ENCODE measurements around the gene HIBADH. TPM values are rescaled to one million over a fixed set of nuclear protein-coding genes. Genes with fewer than 3 reads are reported as not detected.
A peak's percentile ranks its signal among the peaks of the same experiment; 100 is the strongest.
"Not testable (repeated sequence)": the region's sequence is repeated elsewhere in the genome, so short reads cannot be mapped to it uniquely, and the experiment has no call there.

HIBADH gene
- total RNA-seq, 1 donor from 2014 or later = 33.7 TPM

DNA sequence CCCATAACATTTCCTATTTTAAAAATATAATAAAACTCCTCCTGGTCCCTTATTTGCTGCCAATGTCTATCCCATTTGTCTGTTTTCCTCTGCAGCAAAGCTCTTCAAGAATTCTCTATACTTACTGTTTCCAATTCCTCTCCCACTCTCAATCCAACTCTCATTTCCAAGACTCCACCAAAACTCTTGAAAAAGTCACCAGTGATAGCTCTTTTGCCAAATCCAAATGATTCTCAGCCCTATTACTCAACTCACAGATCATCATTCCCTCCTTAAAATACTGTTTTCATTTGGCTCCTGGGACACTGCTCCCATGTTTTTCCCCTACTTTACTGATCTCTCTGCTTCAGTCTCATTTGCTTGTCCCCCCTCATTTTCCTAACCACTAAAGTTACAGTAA lies 139.4 kb downstream of the HIBADH start:
- intact Hi-C loops (cut with DNase I) = no loop called here
- DNase-seq (ENCODE audit: low spot score) = no peak
- ATAC-seq = peak; percentile 43

DNA sequence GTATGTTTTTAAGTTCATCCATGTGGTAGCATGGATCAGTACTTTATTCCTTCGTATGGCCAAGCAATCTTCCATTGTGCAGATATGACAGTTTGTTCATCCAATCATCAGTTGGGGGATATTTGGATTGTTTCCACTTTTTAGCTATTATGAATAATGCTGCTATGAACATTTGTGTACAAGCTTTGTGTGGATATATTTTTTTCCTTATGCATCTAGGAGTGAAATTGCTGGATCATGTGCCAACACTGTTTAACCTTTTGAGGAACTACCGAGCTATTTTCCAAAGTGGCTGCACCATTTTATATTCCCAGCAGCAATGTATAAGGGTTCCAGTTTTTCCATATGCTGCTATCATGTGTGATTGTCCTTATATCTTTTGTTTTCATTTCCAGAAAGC lies 140.1 kb downstream of the HIBADH start:
- DNase-seq (ENCODE audit: low spot score) = no peak
- intact Hi-C loops (cut with DNase I) = no loop called here
- ATAC-seq = no peak

DNA sequence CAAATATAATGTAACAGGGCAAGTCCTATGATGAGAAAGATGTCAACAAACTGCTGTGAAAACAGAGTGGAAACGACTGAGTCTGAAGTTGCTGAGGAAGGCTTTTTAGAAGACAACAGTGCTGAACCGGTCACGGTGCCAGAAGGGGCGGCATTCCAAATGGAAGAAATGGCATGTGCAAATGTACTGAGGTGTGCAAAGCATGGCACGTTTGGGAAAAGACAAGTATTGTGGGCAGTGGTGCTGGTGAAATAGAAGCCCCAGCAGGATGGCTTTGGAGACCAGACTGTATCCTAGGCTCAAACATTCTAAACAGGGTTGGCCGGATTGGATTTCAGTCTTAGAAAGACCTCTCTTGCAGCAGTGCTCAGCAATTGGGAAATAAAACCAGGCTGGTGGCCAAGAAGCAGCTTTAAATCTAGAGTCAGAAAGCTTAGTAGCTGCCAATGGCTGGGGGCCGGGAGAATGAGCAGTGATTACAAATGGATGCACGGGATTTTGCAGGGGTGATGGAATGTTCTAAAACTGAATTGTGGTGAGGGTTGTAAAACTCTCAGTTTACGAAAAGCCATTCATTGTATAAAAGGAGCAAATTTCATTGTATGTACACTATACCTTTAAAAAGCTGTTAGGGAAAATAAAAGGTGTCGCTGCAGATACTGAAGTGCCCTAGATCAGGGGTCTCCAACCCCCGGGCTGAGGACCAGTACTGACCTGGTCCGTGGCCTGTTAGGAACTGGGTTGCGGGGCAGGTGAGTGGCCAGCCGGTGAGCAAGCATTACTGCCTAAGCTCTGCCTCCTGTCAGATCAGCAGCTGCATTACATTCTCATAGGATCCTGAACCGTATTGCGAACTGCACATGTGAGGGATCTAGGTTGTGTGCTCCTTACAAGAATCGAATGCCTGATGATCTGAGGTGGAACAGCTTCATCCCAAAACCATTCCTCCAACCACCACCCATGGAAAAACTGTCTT lies 141.6 kb downstream of the HIBADH start:
- ATAC-seq (peak; percentile 69), DNase-seq (ENCODE audit: low spot score) (peak; percentile 64)
- intact Hi-C loops (cut with DNase I) = no loop called here

DNA sequence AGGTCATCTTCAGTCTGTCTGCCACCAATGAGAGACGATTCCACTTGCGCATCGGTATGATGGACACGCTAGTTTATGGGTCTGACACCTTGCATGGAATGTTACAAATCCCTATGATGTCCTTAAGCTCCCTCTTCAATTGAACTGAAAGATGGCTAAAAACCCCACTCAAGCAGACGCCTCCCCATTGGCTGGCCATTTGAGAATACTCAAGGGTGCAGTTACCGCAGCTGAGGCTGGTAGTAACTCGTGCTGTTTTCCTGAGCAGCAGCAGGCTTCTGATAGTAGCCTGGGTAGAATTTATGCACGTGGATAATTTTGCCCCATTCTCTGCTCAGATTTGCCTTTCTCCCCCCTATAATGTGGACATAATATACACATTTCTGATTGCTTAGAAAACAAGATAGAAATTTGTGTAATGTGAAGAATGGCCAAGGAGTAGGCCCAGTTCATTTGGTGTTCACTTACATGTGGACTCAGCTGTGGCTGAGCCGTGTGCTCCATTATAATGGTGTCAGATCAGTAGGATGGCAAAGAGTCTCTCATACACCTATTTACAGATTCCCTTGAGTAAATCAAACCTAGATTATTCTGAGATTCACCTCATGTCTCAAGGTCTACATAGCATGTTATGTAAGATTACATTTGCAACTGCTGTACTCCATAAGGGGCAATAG lies 142.8 kb downstream of the HIBADH start:
- intact Hi-C loops (cut with DNase I) = no loop called here
- DNase-seq (ENCODE audit: low spot score) = no peak
- no peak for ATAC-seq

DNA sequence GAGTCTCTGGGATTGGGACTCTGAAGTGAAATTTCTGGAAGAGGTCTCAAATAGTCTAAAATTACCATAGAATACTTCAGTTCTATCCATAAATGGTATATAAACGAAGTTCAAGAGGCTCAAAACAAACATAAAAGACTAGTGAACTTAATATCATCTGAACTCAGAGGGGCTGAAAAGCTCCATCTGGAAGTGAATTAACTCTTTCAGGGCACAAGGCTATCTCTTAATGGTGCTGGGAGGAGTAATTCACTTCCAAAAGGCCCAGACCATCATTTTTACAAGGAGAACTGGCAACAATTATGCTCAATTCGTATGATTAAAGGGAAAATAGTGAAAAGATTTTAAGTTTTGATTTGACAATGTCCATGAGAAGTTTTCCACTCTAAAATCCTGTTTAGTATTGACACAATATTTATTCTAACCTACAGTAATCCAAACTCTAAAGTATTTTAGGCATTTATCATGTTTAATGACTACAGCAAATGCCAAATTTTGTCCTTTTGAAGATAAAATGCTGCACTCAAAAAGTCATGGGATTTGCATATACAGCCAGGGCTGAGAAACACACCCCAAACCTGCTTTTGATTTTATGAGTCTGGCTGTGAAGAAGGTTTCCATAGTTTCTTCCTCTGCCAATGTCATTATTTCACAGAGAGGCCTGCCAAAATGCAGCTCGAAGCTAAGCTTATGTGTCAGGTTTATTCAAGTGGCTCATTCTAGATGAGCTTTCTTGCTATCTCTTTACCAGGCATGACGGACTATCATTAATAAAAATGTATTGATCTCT lies 143.9 kb downstream of the HIBADH start:
- no peak for ATAC-seq
- intact Hi-C loops (cut with DNase I) = no loop called here
- DNase-seq (ENCODE audit: low spot score) = no peak

DNA sequence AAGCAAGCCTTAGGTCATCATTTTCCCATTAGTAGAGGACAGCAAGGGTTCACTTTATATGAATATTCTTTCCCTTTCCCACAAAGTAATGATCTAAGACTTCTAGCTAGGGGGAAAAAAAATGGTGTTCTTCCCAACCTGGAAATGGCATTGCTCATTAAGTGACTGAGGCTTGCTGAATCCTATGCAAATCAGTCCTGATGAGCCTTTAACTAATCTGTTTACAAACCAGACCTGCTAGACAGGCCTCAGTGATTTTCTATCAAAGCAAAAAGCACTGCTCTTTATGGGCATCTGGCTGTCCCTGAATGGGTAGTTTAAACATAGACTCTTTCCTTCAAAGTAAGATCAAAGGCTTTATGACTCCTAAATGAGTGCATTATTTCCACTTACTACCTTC lies 146.3 kb downstream of the HIBADH start:
- no peak for DNase-seq (ENCODE audit: low spot score)
- intact Hi-C loops (cut with DNase I) = no loop called here
- ATAC-seq = no peak

DNA sequence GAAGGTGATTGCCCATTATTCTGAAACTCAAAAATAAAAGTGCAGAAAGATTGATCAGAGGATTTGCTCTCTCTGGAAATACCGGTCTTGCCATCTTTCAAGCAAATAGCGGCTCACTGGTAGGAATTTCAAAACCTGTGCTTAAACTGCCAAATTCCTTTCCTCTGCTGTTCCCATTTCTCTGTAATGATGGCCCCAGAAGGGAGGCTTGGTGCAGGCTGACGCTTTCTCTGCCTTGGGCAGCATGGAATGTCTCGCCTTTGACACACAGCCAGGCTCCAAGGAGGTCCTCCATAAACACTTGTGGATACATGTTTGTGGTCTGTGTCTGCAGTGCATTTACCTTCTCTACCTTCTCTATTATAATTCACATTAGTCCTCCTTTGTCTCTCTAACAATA lies 146.8 kb downstream of the HIBADH start:
- intact Hi-C loops (cut with DNase I) = no loop called here
- DNase-seq (ENCODE audit: low spot score) = no peak
- no peak for ATAC-seq

DNA sequence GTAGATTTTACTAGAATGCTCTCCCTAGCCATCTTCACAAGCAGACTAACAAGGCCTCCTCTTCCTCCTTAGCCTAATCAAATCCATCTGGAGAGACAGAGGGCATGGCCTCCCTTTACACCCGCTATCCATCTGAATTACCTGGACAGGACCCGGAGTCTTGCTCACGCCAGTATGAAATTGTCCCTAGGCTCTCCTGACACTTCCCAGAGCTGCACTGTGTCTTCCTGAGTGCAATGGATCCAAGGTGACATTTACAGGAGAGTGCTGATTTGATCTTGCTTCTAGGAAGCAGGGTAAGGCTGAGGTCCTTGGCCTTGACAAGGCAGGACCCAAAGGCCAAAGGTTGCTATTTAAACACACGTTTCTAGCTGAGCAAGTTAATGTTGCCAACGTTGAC lies 147.8 kb downstream of the HIBADH start:
- DNase-seq (ENCODE audit: low spot score) (no peak), ATAC-seq (no peak)
- intact Hi-C loops (cut with DNase I) = no loop called here

DNA sequence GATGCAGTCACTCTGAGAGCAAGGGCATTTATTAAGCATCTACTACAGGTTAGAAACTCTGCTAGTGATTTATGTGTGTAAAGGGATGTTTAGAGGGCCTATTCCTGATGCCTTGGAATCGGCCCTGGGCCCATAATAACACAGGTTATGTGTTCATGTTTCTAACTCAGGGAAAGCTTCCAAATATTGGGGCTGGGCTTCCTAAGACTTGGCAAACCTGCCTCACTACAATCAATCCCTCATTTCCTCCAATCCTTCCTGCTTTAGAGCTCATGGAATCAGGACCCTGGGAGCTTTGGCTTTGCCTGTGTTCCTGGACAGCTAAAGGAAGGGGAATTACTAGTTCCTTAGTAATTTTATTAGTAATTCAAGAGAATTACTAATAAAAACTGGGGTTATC lies 148.8 kb downstream of the HIBADH start:
- no peak for ATAC-seq
- intact Hi-C loops (cut with DNase I) = no loop called here
- DNase-seq (ENCODE audit: low spot score) = no peak

DNA sequence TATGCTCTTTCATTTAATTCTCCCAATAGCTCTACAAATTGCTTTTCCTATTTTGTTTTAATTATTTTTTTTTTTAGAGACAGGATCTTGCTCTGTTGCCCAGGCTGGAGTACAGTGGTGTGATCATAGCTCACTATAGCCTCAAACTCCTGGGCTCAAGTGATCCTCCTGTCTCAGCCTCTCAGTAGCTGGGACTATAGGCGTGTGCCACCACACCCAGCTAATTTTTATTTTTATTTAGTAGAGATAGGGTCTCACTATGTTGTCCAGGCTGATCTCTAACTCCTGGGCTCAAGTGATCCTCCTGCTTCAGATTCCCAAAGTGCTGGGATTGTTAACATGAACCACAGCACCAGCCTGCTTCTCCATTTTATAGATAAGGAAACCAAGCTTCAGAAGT lies 151.3 kb downstream of the HIBADH start:
- intact Hi-C loops (cut with DNase I); ATAC-seq: not testable (repeated sequence)

DNA sequence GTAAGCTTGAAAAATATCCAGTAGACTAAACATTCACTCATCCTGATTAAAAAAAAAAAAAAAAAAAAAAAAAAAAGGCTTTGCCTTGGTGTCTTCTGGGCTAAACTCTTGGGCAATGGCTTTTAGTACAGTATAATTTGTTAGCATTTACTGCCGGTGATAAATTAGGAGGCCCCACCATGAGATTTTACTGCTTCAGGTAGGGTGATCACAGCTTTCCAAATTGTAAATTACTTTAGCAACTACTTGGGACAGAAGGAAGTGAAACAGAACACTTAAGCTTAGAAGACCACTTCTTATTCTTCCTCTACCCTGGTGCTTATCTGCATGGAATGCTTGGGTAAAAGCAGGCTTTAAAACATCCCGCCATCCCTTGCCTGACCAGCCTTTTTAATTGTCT lies 152.1 kb downstream of the HIBADH start:
- intact Hi-C loops (cut with DNase I) = no loop called here
- no peak for ATAC-seq
- DNase-seq (ENCODE audit: low spot score) = no peak

More for the DNA sequence above, 151.3 kb downstream of the HIBADH start:
- DNase-seq (ENCODE audit: low spot score) = not testable (repeated sequence)

DNA sequence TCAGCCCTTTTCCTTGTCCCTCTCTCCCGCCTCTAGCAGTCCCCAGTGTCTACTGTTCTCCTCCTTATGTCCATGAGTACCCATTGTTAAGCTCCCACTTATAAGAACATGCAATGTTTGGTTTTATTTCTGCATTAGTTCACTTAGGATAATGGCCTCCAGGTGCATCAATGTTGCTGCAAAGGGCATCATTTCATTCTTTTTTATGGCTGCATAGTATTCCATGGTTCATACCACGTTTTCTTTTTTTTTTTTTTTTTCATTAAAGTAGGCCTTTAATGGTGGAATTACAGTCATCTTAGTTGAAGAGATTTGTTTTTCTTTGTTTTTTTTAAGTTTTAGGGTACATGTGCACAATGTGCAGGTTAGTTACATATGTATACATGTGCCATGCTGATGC lies 160.8 kb downstream of the HIBADH start:
- DNase-seq (ENCODE audit: low spot score); ATAC-seq; intact Hi-C loops (cut with DNase I): not testable (repeated sequence)

DNA sequence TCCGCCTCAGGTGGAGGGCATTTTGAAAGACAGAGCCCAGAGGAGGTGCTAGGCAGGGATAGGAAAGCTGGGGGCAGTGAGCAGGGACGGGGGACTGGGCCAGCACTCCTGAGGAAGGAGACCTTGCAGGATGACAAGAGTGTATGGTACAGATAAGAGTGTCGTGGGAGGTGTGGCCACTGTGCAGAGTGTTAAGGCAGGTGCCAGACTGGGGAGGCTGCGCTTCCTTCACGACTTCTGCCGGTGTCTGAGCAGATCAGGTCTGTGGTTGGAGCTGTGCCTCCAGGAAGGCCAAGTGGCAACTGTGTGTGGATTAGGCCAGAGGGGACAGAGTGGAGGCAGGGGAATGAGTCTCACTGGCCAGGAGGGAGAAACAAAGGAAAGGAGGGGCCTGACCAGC lies 161.7 kb downstream of the HIBADH start:
- DNase-seq (ENCODE audit: low spot score) (no peak), ATAC-seq (no peak)
- intact Hi-C loops (cut with DNase I) = no loop called here

DNA sequence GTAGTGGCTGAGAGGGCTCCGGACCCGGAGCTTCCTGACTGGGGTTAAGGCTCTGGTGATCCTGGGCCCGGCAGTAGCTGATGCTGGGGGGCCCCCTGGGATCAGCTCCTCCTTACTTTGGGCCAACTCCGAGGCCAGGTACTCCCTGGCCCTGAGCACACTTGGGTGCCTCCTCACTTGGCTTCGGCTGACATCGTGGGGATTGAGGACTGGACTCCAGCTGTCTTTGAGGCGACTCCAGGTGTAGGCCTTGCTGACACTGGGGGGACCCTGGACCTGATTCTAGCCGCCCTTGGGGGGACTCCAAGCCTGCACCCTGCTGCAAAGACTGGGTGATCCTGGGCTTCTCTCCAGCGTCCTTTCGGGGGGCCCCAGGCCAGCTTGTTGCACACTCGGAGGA lies 170.5 kb downstream of the HIBADH start:
- DNase-seq (ENCODE audit: low spot score) (no peak), ATAC-seq (no peak)
- intact Hi-C loops (cut with DNase I) = no loop called here

DNA sequence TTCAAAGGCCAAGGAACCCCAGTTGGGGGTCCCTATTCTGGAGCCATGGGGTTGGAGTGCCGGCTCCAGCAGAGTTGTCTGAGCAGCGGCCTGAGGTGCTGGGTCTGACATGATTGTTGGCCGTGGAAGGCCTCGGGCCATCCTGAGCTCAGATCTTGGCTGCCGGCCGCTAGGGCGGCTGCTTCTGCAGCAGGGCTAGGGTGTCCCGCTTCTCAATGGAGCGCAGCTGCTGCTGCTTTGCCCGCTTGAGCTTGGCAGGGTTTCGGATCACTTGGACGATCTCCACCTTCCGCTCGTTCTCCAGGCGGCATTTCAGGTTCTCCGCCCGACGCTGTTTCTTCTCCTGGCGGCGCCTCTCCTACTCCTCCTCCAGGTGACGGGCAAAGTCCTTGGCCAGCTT lies 171.1 kb downstream of the HIBADH start:
- DNase-seq (ENCODE audit: low spot score) (no peak), ATAC-seq (no peak)

DNA sequence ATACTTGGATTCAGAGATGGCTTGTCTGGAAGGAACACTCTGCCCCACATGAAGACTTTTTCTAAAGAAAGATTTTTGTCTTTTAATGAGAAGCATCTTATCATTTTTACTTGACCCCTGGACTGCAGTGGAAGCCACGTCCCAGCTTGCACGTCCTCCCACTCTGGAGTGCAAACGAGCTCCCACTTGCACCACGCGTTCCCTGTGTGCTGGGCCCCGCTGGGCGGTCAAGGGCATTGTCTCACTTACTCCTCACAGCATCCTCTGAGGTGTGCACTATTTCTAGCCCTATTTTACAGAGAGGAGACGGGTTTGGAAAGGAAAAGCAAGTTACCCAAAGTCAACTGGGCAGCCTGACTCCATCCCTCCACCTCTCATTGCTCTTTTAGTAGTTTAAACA lies 175.2 kb downstream of the HIBADH start:
- DNase-seq (ENCODE audit: low spot score) (no peak), ATAC-seq (no peak)
- intact Hi-C loops (cut with DNase I) = no loop called here

More for the DNA sequence above, 171.1 kb downstream of the HIBADH start:
- intact Hi-C loops (cut with DNase I) = no loop called here

DNA sequence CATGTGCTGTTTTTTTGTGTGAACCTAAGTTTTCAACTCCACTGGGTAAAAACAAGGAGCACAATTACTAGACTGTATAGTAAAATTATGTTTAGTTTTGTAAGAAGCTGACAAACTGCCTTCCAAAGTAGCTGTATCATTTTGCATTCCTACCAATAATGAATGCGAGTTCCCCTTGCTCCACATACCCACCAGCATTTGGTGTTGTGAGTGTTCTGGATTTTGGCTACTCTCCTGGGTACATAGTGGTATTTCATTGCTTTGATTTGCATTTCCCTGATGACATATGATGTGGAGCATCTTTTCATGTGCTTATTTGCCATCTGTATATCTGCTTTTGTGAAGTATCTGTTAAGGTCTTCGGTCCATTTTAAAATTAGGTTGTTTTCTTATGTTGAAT lies 178.2 kb downstream of the HIBADH start:
- ATAC-seq = no peak
- DNase-seq (ENCODE audit: low spot score) = no peak
- intact Hi-C loops (cut with DNase I) = no loop called here

DNA sequence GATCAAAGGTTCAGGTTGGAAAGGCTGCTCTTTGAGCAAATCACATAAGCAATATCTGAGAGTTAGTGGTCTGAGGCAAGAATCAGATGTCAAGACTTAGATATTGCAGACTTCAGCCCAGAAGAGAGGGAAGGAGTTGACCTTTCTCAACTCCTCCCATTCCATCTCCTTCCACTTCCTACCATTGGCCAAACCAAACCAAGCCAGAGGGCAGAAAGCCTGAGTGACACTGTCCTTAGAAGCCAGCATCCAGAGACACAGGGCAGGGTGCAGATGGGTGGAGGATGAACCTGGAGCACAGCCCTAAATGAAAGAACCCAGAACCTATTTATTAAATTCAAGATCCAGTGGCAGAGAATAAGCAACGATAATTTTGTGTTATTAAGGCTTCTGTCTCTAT lies 180.5 kb downstream of the HIBADH start:
- DNase-seq (ENCODE audit: low spot score) (no peak), ATAC-seq (no peak)
- intact Hi-C loops (cut with DNase I) = no loop called here

DNA sequence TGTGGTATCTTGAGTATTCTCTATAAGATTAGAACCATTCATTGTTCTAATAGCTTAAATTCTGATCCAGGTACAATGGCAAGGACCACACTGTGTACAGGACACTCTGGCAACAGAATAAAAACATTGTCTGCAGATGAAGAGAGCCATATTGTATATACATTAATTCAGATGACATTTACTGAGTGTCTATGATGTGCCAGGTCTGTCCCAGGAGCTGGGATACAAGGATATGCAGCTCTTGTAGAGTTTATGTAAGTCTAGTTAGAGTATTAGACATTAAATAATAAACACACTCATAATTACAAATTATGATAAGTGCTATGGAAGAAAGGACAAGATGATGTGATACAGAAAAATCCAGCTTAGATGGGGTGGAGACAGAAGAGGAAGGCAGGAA lies 184.1 kb downstream of the HIBADH start:
- intact Hi-C loops (cut with DNase I) = no loop called here
- DNase-seq (ENCODE audit: low spot score) (no peak), ATAC-seq (no peak)

DNA sequence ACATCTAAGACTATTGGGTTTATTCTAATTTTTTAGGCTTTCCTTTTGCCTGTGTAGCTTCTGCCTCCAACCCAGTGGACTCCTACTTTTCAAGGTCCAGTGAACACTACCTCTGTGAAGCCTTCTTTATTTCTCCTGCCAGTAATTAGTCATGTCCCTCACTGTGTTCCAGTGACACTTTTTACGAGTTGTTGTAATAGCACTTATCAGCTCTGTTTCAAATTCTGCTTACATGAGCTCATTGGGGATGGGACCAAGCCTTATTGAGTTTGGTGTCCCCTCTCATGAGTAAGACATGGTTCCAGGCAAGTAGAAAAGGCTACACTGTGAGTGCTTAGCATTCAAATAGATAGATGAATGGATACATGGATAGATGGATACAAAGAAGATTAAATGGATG lies 184.6 kb downstream of the HIBADH start:
- intact Hi-C loops (cut with DNase I) = no loop called here
- ATAC-seq (no peak), DNase-seq (ENCODE audit: low spot score) (no peak)
